Mesendoderm (in vitro differentiated cells): ENCODE measurements around the gene THSD7A.

ENCODE experiments used
- DNase-seq: peaks from one replicate; pipeline ENCODE4 v3.0.0; 2013
- H2AK5ac ChIP-seq: 2 replicates; pipeline ENCODE4 v1.6.1; 2013; ENCODE audit warnings: low read length, inconsistent platforms
- H2BK120ac ChIP-seq: 2 replicates; pipeline ENCODE4 v1.6.1; 2013; ENCODE audit warnings: low read depth, mild to moderate bottlenecking, low read length, moderate library complexity, mixed read lengths
- H2BK15ac ChIP-seq: replicated peaks from 2 replicates; pipeline ENCODE4 v1.6.1; 2013; ENCODE audit warnings: low read depth, mild to moderate bottlenecking, moderate library complexity
- H2BK5ac ChIP-seq: 2 replicates; pipeline ENCODE4 v1.6.1; 2013; ENCODE audit warnings: low read length, inconsistent platforms
- H3K18ac ChIP-seq: 2 replicates; pipeline ENCODE4 v1.6.1; 2013; ENCODE audit warnings: mild to moderate bottlenecking, low read length, mixed read lengths
- H3K23ac ChIP-seq: one replicate; pipeline ENCODE4 v1.6.1; 2013; ENCODE audit warnings: low read length
- H3K27ac ChIP-seq: 2 replicates; pipeline ENCODE4 v1.5.1; 2013; ENCODE audit warnings: low read depth, mild to moderate bottlenecking, inconsistent platforms, low read length, moderate library complexity
- H3K27me3 ChIP-seq: 2 replicates; pipeline ENCODE4 v1.6.1; 2013; ENCODE audit warnings: low read length, control low read depth, mild to moderate bottlenecking, inconsistent platforms; ENCODE audit not compliant: insufficient read depth, poor library complexity
- H3K36me3 ChIP-seq: 2 replicates; pipeline ENCODE4 v1.6.1; 2013; ENCODE audit warnings: low read length, inconsistent platforms; ENCODE audit not compliant: control insufficient read depth, insufficient read depth
- H3K4ac ChIP-seq: one replicate; pipeline ENCODE4 v1.6.1; 2013; ENCODE audit warnings: low read depth, mild to moderate bottlenecking, low read length, moderate library complexity
- H3K4me1 ChIP-seq: 2 replicates; pipeline ENCODE4 v1.6.1; 2013; ENCODE audit warnings: low read depth, low read length, inconsistent platforms; ENCODE audit not compliant: control insufficient read depth
- H3K4me2 ChIP-seq: 2 replicates; pipeline ENCODE4 v1.6.1; 2013; ENCODE audit warnings: low read length
- H3K4me3 ChIP-seq: 2 replicates; pipeline ENCODE4 v1.5.1; 2013; ENCODE audit warnings: mild to moderate bottlenecking, low read length
- H3K56ac ChIP-seq: one replicate; pipeline ENCODE4 v1.6.1; 2013; ENCODE audit warnings: low read length
- H3K79me1 ChIP-seq: 2 replicates; pipeline ENCODE4 v1.6.1; 2013; ENCODE audit warnings: low read length, inconsistent platforms
- H3K79me2 ChIP-seq: 2 replicates; pipeline ENCODE4 v1.6.1; 2013; ENCODE audit warnings: mild to moderate bottlenecking, low read length; ENCODE audit not compliant: control insufficient read depth, insufficient read depth
- H3K9ac ChIP-seq: 2 replicates; pipeline ENCODE4 v1.6.1; 2013; ENCODE audit warnings: low read length, inconsistent platforms
- H4K5ac ChIP-seq: one replicate; pipeline ENCODE4 v1.6.1; 2013; ENCODE audit warnings: low read length
- H4K8ac ChIP-seq: one replicate; pipeline ENCODE4 v1.6.1; 2013; ENCODE audit warnings: low read depth, mild to moderate bottlenecking, control low read depth, low read length, moderate library complexity
- WGBS: extraction: QIAGEN DNeasy Blood & Tissue Kit; methylation state at CpG from one replicate; pipeline ENCODE4 v1.1.7; 2013; ENCODE audit warnings: low lambda C conversion rate, missing lambda C conversion rate; ENCODE audit not compliant: insufficient coverage; ENCODE audit errors: extremely low coverage; 5-methylcytosine and 5-hydroxymethylcytosine counted together

THSD7A gene

GRCh38 chr7:11430841-11431240, 401.2 kb downstream of the THSD7A start:
- Histone ChIP-seq H3K79me1 (no peaks in the 10 kb centered on the region), H3K4me3 (no peak overlapping the region), H3K27ac (no peak overlapping the region), H3K4ac (no peak overlapping the region), H3K9ac (no peak overlapping the region), H3K4me1 (no peaks in the 10 kb centered on the region), H2BK15ac (no peak overlapping the region), H3K36me3 (no peaks in the 10 kb centered on the region), H3K4me2 (no peak overlapping the region), H2BK120ac (no peak overlapping the region), H3K18ac (no peak overlapping the region), H4K8ac (no peak overlapping the region), H3K79me2 (no peaks in the 10 kb centered on the region), H3K56ac (no peak overlapping the region), H4K5ac (no peak overlapping the region), H3K27me3 (no peaks in the 10 kb centered on the region), H3K23ac (no peak overlapping the region), H2AK5ac (no peak overlapping the region), H2BK5ac (no peak overlapping the region)
- no peak for DNase-seq
- WGBS = no CpG with 5 or more reads among the region's 1 CpG

- Histone ChIP-seq H3K27me3 (no peaks in the 10 kb centered on the region), H3K18ac (no peak overlapping the region), H4K8ac (no peak overlapping the region), H3K56ac (no peak overlapping the region), H3K4me1 (no peaks in the 10 kb centered on the region), H2BK5ac (no peak overlapping the region), H4K5ac (no peak overlapping the region), H2BK120ac (no peak overlapping the region), H3K23ac (no peak overlapping the region), H3K4me3 (no peak overlapping the region), H3K79me1 (no peaks in the 10 kb centered on the region), H3K79me2 (no peaks in the 10 kb centered on the region), H2AK5ac (no peak overlapping the region), H2BK15ac (no peak overlapping the region), H3K4me2 (no peak overlapping the region), H3K4ac (no peak overlapping the region), H3K9ac (no peak overlapping the region), H3K27ac (no peak overlapping the region), H3K36me3 (no peaks in the 10 kb centered on the region)
- WGBS = no CpG with 5 or more reads among the region's 2 CpGs
- DNase-seq = no peak
These were observed 401.9 kb downstream of the THSD7A start for GRCh38 chr7:11430112-11430511.

- Histone ChIP-seq H2BK5ac (no peak overlapping the region), H3K56ac (no peak overlapping the region), H3K4me1 (no peaks in the 10 kb centered on the region), H2AK5ac (no peak overlapping the region), H3K4ac (no peak overlapping the region), H3K18ac (no peak overlapping the region), H4K5ac (no peak overlapping the region), H3K36me3 (no peaks in the 10 kb centered on the region), H2BK120ac (no peak overlapping the region), H3K9ac (no peak overlapping the region), H3K27ac (no peak overlapping the region), H3K23ac (no peak overlapping the region), H3K79me1 (no peaks in the 10 kb centered on the region), H3K79me2 (no peaks in the 10 kb centered on the region), H2BK15ac (no peak overlapping the region), H3K4me2 (no peak overlapping the region), H4K8ac (no peak overlapping the region), H3K4me3 (no peak overlapping the region), H3K27me3 (no peaks in the 10 kb centered on the region)
- DNase-seq = peak; percentile 26
- WGBS = no CpG with 5 or more reads among the region's 6 CpGs
These were observed 403.0 kb downstream of the THSD7A start for GRCh38 chr7:11428877-11429581.

GRCh38 chr7:11427686-11428273, 404.2 kb downstream of the THSD7A start:
- no peak overlapping the region for H3K9ac ChIP-seq
- DNase-seq = peak; percentile 75
- no peak overlapping the region for H3K27ac ChIP-seq
- H3K79me1 ChIP-seq = no peaks in the 10 kb centered on the region
- H3K23ac ChIP-seq = no peak overlapping the region
- H4K8ac ChIP-seq = no peak overlapping the region
- H2BK5ac ChIP-seq = no peak overlapping the region
- H3K4me2 ChIP-seq = no peak overlapping the region
- no peak overlapping the region for H2AK5ac ChIP-seq
- H3K27me3 ChIP-seq = no peaks in the 10 kb centered on the region
- no peaks in the 10 kb centered on the region for H3K36me3 ChIP-seq
- no peak overlapping the region for H3K4ac ChIP-seq
- no peak overlapping the region for H3K56ac ChIP-seq
- H2BK120ac ChIP-seq = no peak overlapping the region
- H2BK15ac ChIP-seq = no peak overlapping the region
- H3K4me3 ChIP-seq = no peak overlapping the region
- H3K4me1 ChIP-seq = no peaks in the 10 kb centered on the region
- H3K18ac ChIP-seq = no peak overlapping the region
- WGBS = no CpG with 5 or more reads among the region's 1 CpG
- H4K5ac ChIP-seq = no peak overlapping the region
- no peaks in the 10 kb centered on the region for H3K79me2 ChIP-seq

- Histone ChIP-seq H3K79me1 (no peaks in the 10 kb centered on the region), H3K79me2 (no peaks in the 10 kb centered on the region), H2BK15ac (no peak overlapping the region), H3K4me2 (no peak overlapping the region), H3K27ac (no peak overlapping the region), H2BK120ac (no peak overlapping the region), H3K18ac (no peak overlapping the region), H4K8ac (no peak overlapping the region), H3K9ac (no peak overlapping the region), H3K4ac (no peak overlapping the region), H3K4me1 (no peaks in the 10 kb centered on the region), H3K36me3 (no peaks in the 10 kb centered on the region), H3K27me3 (no peaks in the 10 kb centered on the region), H3K23ac (no peak overlapping the region), H2AK5ac (no peak overlapping the region), H4K5ac (no peak overlapping the region), H3K4me3 (no peak overlapping the region), H3K56ac (no peak overlapping the region), H2BK5ac (no peak overlapping the region)
- WGBS = no CpG with 5 or more reads among the region's 2 CpGs
- DNase-seq = no peak
These were observed 408.0 kb downstream of the THSD7A start for GRCh38 chr7:11424006-11424405.

DNA sequence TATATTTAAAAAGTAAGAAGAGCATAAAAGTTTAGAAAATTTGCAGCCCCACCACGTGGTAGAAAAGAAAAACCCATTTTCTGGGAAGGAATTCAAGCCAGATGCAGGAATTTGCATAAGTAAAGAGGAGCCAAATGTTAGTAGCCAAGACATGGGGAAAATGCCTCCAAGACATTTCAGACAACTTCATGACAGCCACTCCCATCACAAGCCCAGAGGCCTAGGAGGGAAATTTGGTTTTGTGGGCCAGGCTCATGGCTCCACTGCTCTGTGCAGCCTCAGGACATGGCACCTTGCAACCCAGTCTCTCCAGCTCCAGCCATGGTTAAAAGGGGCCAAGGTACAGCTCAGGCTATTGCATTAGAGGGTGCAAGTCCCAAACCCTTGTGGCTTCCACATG, 411.9 kb downstream of the THSD7A start:
- Histone ChIP-seq H3K18ac (no peak overlapping the region), H2AK5ac (no peak overlapping the region), H4K5ac (no peak overlapping the region), H3K36me3 (no peaks in the 10 kb centered on the region), H3K4me3 (no peak overlapping the region), H4K8ac (no peak overlapping the region), H3K23ac (no peak overlapping the region), H2BK5ac (no peak overlapping the region), H2BK120ac (no peak overlapping the region), H3K56ac (no peak overlapping the region), H3K4ac (no peak overlapping the region), H2BK15ac (no peak overlapping the region), H3K9ac (no peak overlapping the region), H3K4me2 (no peak overlapping the region), H3K79me2 (no peaks in the 10 kb centered on the region), H3K27me3 (no peaks in the 10 kb centered on the region), H3K79me1 (no peaks in the 10 kb centered on the region), H3K27ac (no peak overlapping the region), H3K4me1 (no peaks in the 10 kb centered on the region)
- DNase-seq = no peak
- no CpG with 5 or more reads among the region's 1 CpG for WGBS
